Sigmoid colon (tissue), 4 donors: ENCODE data around the gene RNF17.

Experiments used
- CTCF ChIP-seq, 4 experiments: fragments of 450-650 bp in 3 of 4; fragments of 200-600 bp in 1 of 4; IDR thresholded peaks; one replicate each; pipeline ENCODE4 v1.5.1; 2016 to 2019; ENCODE audit warnings: antibody characterized with exemption in 4 of 4, mild to moderate bottlenecking in 3 of 4, moderate library complexity in 2 of 4
- EP300 ChIP-seq, 4 donors: sonication (generic); formaldehyde crosslinking; IDR thresholded peaks; one replicate each; pipeline ENCODE4 v1.6.1; 2017; ENCODE audit warnings: antibody characterized with exemption in 4 of 4

- TF ChIP-seq CTCF (IDR thresholded peaks at IDR 0.05) (no peak), EP300 (IDR thresholded peaks at IDR 0.05) (no peak)
Observed at GRCh38 chr13:24916464-24916863, 152.5 kb downstream of the RNF17 start.
